Omental fat pad (tissue), 4 donors: ENCODE measurements around the gene ATG5. TPM values are rescaled to one million over a fixed set of nuclear protein-coding genes. Genes with fewer than 3 reads are reported as not detected.

ENCODE experiments used
- ATAC-seq: fragments of 150-250 bp; one replicate; pipeline ENCODE4 v1.9.1; 2016; ENCODE audit warnings: mild to moderate bottlenecking, moderate library complexity; ENCODE audit not compliant: low FRiP score
- DNase-seq: peaks from one replicate; pipeline ENCODE4 v3.0.0-alpha.2; 2019; ENCODE audit warnings: low spot score
- total RNA-seq, 4 donors: library from RNA; depleted of rRNA; stranded (reverse); fragments of >200 nt; gene quantifications; one replicate each; pipeline ENCODE4 v1.1.0, GENCODE V29; 2016
- TF ChIP-seq, protein P1 (sequence below), 3 donors: fragments of 450-650 bp; IDR thresholded peaks; one replicate each; pipeline ENCODE4 v1.5.1; 2016 to 2017; ENCODE audit warnings: antibody characterized with exemption in 3 of 3, mild to moderate bottlenecking in 3 of 3, moderate library complexity in 2 of 3

ATG5 gene
- total RNA-seq, 4 donors from 2014 or later = 27.8 to 40.0 (median 31.8) TPM

DNA sequence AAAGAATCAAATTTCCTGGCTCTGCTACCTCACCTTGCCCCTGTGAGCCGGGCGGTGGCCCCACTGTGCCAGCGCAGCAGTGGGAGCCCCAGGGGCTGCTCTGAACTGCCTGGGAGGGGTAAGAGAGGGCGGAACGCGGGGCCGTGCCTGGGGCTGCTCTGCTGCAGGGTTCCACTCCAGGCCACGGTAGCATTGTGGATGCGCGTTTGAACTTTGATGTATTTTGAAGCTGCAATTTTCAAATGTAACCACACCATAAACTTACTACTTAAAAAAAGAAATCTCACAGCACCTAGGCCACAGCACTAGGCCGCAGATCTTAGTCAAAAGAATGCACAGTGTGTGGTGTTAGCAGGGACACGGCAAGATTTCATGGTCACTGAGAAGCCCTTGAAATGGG is 181.9 kb downstream of the ATG5 start:
- ATAC-seq (no peak), DNase-seq (no peak)
- TF ChIP-seq, protein P1, sequence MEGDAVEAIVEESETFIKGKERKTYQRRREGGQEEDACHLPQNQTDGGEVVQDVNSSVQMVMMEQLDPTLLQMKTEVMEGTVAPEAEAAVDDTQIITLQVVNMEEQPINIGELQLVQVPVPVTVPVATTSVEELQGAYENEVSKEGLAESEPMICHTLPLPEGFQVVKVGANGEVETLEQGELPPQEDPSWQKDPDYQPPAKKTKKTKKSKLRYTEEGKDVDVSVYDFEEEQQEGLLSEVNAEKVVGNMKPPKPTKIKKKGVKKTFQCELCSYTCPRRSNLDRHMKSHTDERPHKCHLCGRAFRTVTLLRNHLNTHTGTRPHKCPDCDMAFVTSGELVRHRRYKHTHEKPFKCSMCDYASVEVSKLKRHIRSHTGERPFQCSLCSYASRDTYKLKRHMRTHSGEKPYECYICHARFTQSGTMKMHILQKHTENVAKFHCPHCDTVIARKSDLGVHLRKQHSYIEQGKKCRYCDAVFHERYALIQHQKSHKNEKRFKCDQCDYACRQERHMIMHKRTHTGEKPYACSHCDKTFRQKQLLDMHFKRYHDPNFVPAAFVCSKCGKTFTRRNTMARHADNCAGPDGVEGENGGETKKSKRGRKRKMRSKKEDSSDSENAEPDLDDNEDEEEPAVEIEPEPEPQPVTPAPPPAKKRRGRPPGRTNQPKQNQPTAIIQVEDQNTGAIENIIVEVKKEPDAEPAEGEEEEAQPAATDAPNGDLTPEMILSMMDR (IDR thresholded peaks at IDR 0.05) = no peak

DNA sequence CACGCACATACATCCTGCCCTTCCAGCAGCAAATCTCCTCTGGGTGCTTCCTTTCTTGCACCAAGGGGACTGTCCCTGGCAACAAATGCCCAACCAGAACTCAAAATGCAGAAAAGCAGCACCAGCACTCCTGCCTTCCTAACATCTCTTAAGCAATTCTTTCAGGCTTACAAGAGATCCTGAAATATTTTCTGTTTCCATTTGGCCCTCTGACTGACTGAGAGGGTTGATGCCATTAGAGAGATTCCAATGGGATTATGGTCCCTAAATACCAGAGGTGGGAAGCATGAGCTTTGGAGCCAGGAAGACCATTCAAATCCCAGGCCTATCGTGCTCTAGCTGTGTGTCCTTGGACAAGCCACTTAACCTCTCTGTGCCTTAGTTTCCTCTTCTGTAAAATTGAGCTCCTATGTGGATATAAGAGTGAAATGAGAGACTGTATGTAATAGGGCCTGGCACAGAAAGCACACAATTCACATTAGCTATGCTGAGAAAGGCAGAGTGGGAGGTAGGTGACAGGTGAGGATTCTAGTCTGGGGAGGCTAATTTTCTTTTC is 182.6 kb downstream of the ATG5 start:
- DNase-seq (no peak), ATAC-seq (no peak)
- TF ChIP-seq, protein P1 (IDR thresholded peaks at IDR 0.05) = no peak

DNA sequence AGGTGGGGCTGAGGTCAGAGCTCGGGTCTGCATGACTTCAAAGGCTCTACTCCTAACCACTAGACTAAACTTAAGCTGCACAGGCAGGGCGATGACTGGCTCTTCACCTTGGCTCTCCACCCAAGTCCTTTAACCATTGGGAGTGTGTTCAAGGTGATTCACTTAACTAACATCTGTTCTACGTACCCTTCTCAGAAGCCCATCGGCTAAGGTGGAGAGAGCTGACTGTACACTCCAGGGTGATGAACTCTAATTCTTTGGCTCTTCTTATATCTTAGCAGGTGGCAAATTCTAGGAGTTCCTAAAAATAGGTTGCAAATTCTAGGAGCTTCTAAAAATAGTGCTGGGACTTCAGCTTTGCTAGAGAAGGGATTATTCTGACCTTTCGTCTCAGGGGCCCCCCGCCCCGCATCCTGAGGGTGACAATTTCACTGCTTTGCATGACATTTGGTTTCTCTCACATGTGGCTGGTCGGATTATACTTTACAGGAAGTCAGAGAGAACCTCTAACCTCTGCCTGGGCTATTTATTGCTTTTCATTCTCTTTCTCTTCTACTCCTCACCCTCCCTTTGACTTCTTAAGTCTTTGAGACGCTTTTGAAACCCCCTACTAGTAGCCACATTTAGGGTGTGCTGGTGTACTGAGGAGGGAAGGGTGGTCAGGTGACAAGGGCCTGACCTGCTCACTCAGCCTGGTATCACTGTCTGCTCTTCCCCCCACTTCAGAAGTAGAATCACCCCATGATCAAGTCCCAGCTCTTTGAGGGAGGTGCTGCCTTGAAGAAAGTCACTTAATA is 183.9 kb downstream of the ATG5 start:
- DNase-seq (no peak), ATAC-seq (no peak)
- TF ChIP-seq, protein P1 (IDR thresholded peaks at IDR 0.05) = no peak

DNA sequence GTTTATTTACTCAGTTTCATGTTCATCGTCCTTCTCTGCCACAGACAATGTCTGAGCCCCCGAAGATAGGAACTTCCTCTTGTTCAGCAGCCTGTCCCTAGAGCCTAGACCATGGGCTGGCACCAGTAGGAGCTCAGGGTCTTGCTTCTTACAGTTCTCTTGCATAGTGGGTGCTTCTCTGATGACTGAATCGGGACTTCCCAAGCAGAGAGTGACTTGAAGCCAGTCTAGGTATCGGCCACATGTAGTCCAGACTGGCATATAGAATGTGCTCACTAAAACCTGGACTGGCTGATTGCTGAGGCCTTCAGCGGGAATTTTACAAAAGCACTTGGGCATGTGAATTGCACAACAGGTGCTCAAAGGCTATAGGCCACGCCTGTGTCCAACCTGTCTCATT is 187.4 kb downstream of the ATG5 start:
- DNase-seq (no peak), ATAC-seq (no peak)
- TF ChIP-seq, protein P1 (IDR thresholded peaks at IDR 0.05) = no peak

DNA sequence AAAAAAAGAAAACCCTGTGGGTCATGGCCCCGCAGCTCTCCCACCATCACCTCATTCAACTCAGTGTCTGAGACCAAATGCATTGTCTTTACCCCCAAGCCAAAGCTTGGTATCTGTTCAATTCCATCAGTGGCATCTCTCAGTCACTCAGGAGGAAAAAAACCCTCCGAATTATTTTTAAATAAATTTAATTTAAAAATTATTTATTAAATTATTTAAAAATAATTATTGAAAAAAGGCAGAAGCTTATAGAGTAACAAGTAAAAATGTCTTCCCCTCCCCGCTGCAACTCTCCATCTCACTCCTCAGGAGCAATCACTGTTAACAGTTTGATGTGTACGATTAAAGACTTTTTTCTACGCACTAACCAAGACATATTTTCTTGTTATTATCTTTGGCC is 188.7 kb downstream of the ATG5 start:
- TF ChIP-seq, protein P1 (IDR thresholded peaks at IDR 0.05) = no peak
- DNase-seq (no peak), ATAC-seq (no peak)

DNA sequence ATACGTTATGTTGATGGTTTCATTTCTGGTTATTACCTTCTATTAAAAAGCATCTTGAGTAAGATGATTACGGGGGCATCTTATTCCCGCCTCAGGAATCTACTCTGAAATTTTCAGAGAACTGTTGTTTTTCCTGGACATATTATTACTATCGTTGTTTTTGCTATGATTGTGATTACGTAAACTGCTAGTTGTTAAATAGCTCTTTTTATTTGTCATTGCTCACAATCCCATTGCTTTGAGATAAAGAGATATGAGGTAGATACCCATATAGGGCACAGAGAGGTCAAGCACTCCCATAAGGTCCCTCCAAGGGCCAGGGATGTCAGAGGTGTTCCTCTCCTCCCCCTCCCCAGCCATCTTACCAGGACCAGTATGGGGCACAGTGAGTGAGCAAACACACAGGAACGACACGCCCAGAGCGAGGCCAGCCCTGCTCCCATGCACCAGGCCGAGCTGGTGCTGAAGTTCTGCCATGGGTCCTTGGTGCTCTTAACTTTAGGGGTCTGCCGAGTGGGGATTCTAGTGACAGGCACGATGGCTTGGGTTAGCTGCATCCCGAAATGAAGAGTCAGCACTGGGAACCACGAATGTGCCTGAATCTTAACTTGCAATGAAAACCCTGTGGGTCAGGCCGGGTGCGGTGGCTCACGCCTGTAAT is 189.5 kb downstream of the ATG5 start:
- ATAC-seq = no peak
- TF ChIP-seq, protein P1 (IDR thresholded peaks at IDR 0.05) = no peak

More for the DNA sequence above, 189.5 kb downstream of the ATG5 start:
- DNase-seq = no peak
